GM12891 (cell line): Measurements from ENCODE around the gene TPSB2.
"Not testable (repeated sequence)": the region's sequence is repeated elsewhere in the genome, so short reads cannot be mapped to it uniquely, and the experiment has no call there.

Experiments used
- PAX5 ChIP-seq: IDR thresholded peaks from 2 replicates; pipeline ENCODE4 v1.6.1; 2011; ENCODE audit warnings: low read length, moderate library complexity, mild to moderate bottlenecking; ENCODE audit not compliant: insufficient read depth, severe bottlenecking
- POLR2A ChIP-seq: IDR thresholded peaks from 2 replicates; pipeline ENCODE4 v1.6.1; 2011; ENCODE audit warnings: low read depth, low read length, control low read depth
- POLR2AphosphoS5 ChIP-seq: IDR thresholded peaks from 2 replicates; pipeline ENCODE4 v1.6.1; 2011; ENCODE audit warnings: low read depth, low read length, control low read depth
- POU2F2 ChIP-seq: IDR thresholded peaks from 2 replicates; pipeline ENCODE4 v1.6.1; 2011; ENCODE audit warnings: low read depth, mild to moderate bottlenecking, control low read depth, low read length, moderate library complexity
- SPI1 ChIP-seq: IDR thresholded peaks from 2 replicates; pipeline ENCODE4 v1.6.1; 2011; ENCODE audit warnings: low read depth, low read length, control low read depth
- TAF1 ChIP-seq: IDR thresholded peaks from 2 replicates; pipeline ENCODE4 v1.6.1; 2011; ENCODE audit warnings: low read depth, low read length, control low read depth

GRCh38 chr16:1269418-1269817, 39.4 kb upstream of the TPSB2 start:
- TF ChIP-seq POLR2A, POU2F2, POLR2AphosphoS5, PAX5, TAF1, SPI1: not testable (repeated sequence)
